Superior temporal gyrus (tissue), 1 donor: ENCODE data around the gene SWSAP1.

ENCODE experiments used
- DNase-seq: peaks from one replicate; pipeline ENCODE4 v3.0.0-alpha.2; 2016; ENCODE audit errors: extremely low spot score

Gene SWSAP1

DNA sequence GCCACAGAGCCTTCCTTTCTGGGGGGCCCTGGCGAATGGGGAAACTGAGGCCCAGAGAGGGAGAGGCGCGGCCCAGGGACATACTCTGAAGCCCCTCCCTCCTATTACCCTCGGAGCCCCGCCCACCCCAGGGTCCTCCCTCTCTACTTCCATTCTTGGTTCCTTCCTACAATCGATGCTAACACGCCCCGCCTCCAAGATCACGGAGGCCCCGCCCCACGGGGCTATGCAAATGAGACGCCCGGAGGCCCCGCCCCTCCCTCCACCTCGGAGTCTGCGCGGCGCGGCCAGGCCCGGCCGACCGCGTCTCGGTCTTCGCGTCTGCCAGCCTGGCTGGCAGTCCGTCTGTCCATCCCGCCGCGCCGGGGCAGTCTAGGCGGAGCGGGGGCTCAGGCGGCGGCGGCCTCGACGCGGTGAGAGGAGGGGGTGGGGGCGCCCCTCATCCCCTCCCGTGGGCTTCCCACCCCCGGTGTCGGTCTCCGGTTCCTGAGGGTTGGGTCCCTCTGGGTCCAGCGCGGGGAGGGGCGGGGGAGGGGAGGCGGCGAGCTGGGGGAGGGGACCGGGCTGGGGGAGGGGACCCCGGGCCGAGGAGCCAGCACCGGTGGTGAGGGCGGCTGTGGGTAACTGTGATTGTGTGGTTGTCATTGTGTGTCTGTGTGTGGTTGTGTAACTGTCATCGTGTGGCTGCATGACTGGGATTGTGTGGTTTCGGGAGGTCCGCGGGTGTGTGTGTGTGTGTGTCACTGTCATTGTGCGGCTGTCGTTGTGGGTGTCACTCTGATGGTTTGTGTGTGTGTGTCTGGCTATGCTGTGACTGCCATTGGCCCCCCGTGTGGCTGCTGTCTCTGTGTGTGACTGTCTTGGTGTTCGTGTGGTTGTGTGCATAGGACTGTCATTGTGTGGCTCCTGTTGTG is 19.0 kb upstream of the SWSAP1 start, which contains the start of gene PLPPR2:
Gene PLPPR2 (plus strand): TSS at position 273 of the 914 bp plus-strand sequence. CDS start 2,242 bp downstream, outside the sequence.
- DNase-seq, result peak; percentile 86

DNA sequence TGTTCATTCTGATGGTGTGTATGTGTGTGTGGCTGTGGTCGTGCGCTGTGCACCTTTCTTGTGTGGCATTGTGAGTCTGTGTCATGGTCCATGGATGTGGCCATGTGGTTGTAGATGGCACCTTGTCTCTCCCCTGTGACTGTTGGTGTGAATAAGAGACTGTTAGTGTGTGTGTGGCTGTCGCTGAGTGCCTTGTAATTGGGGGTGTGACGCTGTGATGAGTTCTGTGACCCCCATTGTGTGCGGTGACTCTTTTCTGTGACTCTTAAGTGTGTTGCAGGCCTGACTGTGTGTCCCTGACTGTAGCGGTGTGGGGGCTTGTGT is 18.4 kb upstream of the SWSAP1 start:
- DNase-seq, result no peak

DNA sequence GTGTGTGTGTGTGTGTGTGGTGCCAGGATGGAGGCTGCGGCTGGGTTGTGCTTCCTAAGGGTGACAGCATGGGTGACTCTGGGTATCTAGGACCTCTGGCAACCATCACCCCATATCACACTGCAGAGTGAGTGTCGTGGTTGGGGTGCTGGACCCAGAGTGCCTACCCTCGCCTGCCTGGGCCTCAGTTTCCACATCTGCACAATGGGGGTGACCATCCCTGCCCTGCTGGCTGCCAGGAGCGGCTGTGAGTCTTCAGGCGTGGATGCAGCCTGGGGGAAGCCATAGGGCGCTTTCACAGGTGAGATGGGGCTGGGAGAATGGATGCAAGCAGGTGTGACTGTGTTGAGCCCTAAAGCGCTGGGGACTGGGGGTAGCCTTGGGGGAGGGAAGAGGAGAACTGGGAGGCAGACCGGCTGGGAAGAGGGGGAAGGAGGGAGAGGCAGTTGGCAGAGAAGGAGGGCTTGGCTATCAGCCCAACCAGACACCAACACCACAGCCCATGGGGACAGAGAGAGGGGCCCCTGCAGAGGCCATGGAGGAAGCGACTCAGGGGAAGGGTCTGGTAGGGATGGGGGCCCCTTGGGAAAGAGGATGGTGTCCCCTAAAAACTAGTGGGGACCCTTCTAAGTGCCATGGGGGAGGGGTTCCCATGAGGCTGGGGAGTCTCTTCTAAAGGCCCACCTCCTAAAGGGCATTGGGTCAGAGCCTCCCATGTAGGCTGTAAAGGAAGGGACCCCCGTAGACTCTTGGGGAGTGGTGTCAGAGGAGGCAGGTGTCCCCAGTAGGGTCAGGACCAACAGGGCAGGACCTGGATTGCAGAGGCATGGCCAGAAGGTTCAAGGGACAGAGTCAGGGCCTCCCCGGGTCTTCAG is 17.6 kb upstream of the SWSAP1 start:
- no peak for DNase-seq

DNA sequence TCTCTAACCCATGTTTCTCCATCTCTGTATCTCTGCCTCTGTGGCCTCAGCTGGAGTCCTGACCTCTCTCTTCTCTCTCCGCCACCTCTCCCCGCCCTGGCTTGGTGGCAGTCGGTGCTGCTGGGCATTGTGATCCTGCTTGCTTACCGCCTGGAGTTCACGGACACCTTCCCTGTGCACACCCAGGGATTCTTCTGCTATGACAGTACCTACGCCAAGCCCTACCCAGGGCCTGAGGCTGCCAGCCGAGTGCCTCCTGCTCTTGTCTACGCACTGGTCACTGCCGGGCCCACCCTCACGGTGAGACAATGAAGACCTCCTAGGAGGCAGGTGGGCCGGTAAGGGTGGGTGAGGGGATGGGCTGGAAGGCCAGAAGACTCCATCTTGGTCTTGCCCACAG is 15.0 kb upstream of the SWSAP1 start:
- DNase-seq, result no peak

DNA sequence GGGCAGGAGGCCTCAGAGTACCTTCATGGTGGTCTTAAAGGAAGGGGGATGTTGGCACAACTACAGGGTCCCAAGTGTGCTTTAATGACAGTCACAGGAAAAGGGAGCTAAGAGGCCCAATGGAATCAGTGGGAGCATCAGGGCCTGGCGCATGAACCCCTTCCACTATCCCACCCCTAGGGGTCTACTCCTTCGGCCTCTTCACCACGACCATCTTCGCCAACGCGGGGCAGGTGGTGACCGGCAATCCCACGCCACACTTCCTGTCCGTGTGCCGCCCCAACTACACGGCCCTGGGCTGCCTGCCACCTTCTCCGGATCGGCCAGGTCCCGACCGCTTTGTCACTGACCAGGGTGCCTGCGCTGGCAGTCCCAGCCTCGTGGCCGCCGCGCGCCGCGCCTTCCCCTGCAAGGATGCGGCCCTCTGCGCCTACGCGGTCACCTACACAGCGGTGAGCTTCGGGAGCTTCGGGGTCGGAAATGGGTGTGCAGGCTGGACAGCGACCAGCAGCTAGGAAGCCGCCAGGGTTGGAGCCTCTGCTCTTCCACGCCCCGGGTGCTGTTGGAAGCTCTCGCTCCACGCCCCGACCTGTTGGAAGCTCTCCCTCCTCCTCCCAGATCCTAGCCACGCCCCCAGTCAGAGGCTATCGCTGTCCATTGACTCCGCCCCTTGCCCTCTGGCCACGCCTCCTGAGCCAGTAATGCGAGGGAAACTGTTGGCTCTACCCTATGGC is 13.3 kb upstream of the SWSAP1 start:
- no peak for DNase-seq

DNA sequence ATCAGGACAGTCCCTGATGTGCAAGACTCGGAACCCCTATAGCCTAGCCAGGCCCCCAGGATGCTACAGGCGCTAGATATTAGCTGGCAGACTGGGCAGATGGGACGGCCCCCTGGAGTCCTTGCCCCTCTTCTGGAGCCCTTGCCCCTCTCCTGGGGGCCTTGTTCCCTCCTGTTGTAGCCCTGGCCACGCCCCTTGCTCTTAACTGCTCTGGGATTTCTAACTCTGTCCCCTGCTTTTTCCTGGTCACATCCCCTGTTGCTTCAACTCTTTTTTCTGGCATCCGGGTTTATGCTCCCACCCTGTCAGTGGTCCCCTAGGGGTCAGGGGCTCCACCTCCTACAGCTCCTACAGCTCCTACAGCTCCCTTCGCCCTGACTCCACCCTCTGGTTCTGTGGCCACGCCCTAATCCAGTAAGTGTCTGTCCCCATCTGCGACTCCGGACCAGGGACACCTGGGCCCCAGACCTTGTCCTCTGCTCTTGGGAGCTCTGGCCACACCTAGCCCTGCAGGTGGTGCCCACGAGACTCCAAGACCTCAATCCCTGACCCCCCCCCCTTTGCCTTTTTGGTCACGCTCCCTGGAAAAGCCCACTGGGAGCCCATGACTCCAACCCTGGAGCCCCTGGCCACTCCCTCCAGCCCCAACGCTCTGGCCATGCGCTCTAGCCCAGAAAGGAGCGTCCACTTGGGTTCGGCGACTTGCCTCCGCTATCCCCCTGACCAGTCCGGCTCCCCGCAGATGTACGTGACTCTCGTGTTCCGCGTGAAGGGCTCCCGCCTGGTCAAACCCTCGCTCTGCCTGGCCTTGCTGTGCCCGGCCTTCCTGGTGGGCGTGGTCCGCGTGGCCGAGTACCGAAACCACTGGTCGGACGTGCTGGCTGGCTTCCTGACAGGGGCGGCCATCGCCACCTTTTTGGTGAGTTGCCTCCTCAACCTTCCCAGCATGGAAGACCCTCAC is 12.4 kb upstream of the SWSAP1 start:
- no peak for DNase-seq

DNA sequence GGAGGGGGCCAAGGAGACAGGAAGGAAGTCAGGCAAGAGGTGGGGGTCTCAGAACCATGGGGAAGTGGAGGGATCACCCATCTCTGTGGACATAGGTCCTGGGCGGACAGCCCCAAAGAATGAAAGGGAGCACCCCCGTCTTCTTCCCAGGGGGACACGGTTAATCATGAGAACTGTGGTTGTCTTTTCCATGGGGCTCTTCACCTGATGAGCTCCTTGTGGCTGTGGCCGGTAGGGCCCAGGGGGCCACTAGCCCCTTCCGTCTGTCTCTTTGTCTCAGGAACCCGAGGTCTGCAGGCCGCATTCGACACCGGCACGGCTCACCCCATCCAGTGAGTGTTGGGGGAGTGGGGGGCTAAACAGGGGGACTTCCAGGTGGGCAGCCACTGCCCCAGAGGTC is 10.6 kb upstream of the SWSAP1 start:
- no peak for DNase-seq

DNA sequence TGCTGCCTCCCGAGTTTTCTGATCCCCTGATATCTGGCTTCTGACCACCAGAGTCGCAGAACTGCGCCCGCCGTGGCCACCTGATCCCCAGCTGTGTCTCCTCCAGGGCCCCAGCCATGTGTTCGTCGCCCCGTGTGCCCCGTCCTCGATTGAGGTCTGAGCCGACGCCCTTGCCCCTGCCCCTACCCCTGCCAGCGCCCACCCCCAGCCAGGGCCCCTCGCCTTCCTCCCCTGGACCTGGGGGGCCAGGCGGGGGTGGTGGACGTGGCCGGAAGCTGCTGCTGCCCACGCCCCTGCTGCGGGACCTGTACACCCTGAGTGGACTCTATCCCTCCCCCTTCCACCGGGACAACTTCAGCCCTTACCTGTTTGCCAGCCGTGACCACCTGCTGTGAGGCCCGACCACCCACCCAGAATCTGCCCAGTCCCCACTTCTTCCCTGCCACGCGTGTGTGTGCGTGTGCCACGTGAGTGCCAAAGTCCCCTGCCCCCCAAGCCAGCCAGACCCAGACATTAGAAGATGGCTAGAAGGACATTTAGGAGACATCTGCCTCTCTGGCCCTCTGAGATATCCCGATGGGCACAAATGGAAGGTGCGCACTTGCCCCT is 10.1 kb upstream of the SWSAP1 start:
- DNase-seq, result no peak

DNA sequence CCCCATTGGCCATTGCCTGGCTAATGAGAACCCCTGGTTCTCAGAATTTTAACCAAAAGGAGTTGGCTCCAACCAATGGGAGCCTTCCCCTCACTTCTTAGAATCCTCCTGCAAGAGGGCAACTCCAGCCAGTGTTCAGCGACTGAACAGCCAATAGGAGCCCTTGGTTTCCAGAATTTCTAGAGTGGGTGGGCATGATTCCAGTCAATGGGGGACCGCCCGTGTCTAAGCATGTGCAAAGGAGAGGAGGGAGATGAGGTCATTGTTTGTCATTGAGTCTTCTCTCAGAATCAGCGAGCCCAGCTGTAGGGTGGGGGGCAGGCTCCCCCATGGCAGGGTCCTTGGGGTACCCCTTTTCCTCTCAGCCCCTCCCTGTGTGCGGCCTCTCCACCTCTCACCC is 9.5 kb upstream of the SWSAP1 start:
- DNase-seq, result peak; percentile 20

DNA sequence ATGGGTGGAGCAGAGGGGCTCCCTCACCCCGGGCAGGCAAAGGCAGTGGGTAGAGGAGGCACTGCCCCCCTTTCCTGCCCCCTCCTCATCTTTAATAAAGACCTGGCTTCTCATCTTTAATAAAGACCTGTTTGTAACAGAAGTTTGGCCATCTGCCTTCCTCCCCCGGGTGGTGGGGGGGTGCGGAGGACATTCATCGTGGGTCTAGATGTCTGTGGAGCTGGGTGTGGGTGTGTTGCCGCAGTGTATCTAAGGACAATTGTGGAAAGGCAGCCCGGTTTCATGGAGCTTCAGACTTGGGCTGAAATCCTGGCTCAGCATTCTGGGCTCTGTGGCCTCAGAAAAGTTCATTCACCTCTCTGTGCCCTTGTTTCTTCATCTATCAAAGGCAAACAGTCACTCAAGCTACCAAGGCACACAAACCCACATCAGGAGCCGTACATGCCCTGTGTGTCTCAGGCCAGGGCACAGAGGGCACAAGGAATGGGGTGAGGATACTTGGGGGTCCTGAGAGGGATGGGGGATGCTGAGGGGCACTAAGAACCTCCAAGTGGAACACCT is 8.8 kb upstream of the SWSAP1 start:
- no peak for DNase-seq

DNA sequence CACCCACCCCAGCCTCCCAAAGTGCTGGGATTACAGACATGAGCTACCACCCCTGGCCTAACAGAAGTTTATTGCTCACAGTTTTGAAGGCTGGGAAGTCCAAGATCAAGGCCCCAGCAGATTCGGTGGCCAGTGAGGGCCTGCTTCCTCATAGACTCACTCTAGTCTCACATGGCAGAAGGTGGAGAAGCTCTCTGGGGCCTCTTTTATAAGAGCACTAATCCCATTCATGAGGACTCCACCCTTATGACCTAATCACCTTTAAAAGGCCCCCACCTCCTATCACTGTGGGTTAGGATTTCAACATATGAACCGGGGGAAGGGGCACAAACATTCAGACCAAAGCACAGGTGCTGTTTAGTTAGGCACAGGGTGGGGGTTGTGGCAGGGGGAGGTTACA is 6.9 kb upstream of the SWSAP1 start:
- no peak for DNase-seq

DNA sequence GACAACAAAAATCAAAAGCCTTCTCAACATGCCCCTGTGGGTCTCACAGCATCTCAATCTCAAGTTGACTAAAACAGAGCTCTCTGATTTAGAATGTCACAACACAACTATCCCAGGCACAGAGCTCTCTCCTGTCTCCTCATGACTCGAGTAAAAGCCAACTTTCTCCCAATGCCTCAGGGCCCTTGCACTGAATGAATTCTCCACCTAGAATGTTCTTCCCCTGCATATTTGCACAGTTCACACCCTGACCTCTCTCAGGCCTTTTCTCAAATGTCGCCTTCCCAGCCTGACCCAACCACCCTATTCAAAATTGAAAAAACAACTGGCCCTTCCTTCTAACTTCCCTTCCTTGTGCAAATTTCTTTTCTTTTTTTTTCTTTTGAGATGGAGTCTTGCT is 3.7 kb upstream of the SWSAP1 start:
- DNase-seq, result no peak

DNA sequence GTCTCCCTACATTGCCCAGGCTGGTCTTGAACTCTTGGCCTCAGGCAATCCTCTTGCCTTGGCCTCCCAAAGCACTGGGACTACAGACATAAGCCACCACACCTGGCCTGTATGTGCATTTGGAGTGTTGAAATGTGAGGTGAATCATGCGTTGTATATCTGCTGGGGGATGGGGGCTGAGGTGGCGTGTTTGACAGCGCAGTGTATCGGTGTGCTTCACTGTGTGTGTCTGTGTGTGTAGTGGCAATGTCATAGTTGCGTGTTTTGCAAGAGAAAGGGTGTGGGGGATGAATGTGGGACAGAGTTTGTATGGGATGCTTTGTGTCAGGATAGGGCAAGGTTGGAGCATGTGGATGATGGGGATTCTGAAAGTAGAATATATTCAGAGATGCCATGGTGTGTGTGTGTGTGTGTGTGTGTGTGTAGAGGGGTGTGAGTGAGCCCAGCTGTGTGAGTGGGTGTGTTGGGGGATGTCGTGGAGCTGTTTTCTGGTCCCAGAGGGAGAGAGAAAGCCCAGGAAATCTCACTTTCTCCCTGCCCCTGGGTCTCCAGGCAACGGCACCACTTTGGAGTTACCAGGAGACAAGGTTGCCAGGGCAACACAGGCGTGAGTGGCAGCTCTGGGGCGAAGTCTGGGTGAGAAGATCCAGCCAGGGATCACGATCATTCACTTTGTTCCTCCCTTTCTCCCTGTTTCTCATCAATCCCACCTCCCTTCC is 1.1 kb upstream of the SWSAP1 start:
- peak; percentile 75 for DNase-seq

DNA sequence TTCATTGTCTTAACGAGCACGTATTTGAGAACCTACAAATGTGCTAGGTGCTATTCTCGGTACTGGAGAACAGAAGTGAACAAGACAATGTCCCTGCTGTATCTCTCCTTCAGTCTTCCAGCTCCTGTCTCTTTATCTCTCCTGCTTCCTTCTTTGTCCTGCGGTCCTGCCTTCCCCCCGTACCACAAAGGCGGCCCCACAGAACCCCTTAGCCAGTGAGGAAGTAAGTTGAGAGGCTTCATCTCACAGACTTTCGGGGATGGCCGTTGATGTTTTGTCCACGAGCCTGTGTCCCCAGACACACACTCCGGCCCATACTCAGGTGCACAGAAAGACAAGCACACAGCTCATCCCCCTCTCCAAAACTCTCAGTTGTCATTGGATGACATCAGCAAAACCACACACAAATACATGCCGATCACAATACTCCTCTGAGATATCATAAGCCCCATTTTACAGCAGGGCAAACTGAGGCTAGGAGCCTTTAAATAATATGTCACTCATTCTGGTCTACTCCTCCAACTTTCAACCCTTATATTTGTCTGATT is 507 bp upstream of the SWSAP1 start:
- no peak for DNase-seq

DNA sequence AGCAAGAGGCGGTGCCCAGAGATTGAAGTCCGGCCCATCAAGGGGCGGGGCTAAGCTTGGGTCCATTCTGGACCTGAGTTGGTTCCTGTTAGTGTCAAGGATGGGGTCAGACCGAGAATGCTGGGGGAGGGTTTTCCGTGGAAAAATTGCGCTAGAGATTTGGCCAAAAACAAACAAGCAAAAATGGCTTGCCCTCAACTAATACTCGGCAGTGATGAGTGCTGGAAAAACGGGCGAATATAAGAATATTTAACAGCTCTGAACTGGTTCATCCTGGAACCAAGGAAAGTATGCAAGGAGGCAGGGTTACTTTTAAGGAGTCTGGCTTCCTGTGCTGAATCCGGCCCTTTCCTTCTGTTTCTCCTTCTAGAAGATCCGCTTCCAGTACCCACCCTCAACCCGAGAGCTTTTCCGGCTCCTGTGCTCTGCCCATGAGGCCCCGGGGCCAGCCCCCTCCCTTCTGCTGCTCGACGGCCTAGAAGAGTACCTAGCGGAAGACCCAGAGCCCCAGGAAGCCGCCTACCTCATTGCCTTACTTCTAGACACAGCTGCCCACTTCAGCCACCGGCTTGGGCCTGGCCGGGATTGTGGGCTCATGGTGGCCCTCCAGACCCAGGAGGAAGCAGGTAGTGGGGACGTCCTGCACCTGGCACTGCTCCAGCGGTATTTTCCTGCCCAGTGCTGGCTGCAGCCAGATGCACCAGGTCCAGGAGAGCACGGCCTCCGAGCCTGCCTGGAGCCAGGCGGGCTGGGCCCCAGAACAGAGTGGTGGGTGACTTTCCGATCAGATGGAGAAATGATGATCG is 880 bp downstream of the SWSAP1 start:
- no peak for DNase-seq

DNA sequence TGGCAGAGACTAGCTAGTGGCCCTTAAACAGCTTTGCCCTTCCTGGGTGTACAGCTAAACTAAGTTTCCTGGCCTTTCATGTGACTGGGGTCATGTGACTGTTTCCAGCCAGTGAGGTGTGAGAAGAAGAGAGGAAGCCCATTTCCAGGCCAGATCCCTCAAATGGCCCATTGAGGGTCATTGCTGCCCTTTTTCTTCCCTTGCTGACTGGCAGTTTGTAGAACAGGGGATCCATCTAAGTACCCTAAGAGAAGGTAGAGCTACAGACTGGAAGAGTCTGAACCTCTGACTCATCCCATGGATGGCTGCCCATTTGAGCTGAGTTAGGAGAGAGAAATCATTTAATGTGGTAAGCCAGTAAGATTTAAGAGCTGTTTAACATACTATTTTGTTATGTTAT is 2.8 kb downstream of the SWSAP1 start:
- peak; percentile 55 for DNase-seq

DNA sequence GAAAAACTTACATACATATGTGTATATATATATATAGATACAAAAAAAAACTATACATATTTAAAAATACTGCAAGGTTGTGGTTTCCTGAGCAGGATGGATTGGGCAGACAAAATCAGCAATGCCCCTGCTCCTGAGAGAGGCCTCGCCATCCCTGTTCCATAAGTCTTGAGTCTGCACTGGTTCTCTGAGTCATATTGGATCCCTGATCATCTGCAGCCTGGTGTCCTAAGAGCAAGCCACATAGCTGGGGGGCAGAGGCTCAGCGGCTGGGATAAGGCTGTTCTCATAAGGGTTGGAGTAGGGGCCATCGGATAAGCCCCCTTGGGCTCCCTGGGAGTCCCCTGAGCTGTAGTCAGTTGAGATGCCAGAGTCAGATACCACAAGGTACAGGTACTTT is 3.3 kb downstream of the SWSAP1 start:
- no peak for DNase-seq
